K562 treated with DMSO at 1 percent for 4 hours (cell line): Measurements from ENCODE around the gene C22orf23. TPM values are rescaled to one million over a fixed set of nuclear protein-coding genes. Genes with fewer than 3 reads are reported as not detected.

Source experiments
- total RNA-seq: library from RNA; unstranded; fragments of 300-600 nt; gene quantifications from 2 replicates; pipeline ENCODE4 v1.2.3, GENCODE V29; 2022; ENCODE audit not compliant: insufficient read depth

The C22orf23 gene
- not detected in 2 replicates for total RNA-seq

DNA sequence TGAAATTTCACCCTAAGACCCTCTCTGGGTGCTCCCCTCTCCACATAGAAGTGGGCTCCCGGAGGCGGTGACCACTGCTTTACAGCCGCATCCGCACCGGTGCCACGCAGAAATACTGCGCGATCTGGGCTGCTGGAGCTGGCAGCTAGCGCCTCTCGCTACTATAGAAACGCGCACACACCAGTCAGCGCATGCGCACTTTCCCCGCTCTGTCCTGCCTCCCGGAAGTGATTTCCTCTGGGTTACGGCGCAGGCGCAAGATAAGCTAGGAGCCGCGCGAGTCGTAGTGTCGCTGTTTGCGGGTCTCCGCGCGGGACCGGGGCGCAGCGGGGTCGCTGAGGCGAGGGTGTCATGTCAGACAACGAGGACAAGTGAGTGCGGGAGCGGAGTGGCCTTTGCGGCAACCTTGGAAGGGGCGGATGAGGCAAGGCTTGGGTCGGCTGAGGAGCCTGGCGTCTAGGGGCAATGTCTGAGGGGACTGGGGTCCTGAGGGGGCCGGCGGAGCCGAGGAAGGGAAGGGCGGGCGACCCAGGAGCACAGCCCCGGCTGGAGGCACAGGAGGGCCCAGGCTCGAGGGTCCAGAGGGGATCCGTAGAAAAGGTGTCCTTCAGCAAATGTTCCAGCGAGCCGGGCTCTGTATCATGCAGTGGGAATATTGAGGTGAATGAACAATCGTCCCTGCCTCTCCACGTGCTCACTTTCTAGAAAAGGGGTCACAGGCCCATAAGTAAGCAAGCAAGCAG lies at the start of gene C22orf23, which contains the start of gene POLR2F:
C22orf23 (minus strand) TSS at position 165 of the 743 bp plus-strand sequence. CDS start 452 bp downstream, outside the sequence.
POLR2F (plus strand) TSS at position 263 of the 743 bp plus-strand sequence; CDS start at position 352, 89 bp downstream.

DNA sequence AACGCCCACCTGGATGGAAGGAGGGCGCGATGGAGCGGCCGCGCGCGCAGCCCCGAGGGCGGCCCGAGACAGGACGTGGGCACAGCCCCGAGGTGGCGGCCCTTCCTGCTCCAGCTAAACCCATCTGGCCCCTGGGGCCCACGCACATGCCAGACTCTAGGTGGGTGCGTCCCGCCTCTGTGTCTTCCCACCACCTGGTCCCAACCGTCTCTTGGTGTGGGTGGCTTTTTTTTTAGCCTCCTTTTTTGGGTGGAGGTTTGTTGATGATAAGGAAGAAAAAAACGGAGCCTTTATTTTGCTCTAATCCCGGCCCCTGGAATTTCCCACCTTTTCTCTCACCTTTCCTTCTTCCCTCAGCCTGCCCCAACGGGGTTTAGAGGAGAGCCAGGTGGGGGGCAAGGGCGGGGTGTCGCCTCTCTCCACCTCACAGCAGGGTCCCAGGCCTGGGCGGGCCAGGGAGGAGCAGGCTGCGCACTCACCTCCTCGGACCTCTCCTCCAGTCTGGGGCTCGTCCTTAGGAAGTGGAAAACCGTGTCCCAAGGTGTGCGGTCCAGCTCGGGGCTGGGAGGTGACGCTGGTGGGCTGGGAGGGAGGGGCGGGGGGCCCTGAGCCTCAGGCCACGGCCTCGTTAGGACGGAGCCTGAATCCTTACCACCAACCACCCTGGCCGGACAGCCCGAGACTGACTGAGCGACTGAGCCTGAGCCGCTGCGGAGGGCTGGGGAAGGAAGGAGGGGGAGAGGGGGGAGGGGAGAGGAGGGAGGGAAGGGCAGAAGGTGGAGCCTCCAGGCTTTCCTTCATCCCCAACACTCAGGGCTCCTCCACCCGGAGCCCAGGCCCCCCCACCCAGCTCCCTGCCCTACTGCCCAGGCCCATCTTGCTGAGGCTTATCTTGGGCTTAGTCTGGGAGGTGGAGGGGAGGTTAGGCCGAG lies 30.7 kb upstream of the C22orf23 start, which contains the start of gene SOX10:
SOX10 (minus strand) TSS at position 696 of the 932 bp plus-strand sequence. CDS start 771 bp downstream, outside the sequence.

DNA sequence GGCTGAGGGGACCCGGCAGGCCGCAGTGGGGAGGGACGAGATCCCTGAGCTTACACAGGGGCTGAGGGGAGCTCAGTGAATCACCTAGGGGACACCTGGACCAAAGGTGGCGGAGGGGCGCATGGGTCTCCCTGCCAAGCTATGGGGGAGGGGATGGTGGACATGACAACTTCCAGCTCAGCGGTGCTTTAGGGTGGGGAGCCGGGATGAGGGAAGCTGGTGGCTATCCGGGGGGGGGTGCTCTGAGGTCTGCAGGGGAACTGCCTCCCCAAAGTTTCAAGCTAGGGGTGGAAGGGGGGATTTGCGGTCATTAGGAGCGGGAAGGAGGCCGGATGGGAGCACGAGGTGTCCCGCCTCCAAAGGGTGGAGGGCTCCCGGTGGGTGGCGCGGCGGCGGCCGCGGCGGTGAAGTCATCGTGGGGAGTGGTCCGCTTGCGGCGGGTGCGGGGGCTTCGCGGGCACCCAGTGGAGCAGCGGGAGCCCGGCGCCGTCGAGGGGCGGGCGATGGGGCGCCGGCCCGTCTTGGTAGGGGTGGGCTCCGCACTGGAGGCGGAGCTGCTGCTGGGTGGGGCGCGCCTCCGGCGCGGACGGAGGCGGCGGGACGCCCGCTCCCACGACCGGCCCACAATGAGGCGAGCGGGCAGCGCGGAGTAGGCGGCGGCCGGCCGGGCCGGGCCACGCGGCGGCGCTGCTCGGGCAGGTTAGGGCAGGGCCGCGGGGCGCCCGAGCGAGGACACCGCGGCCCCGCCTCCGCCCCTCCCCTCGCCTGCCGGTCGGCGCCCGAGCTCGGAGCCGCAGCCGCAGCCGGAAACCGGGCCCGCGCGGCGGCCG lies 47.7 kb downstream of the C22orf23 start, which contains the start of gene MICALL1:
MICALL1 (plus strand) TSS at position 764 of the 830 bp plus-strand sequence. CDS start 126 bp downstream, outside the sequence.

Other genes with a start within 250 kb of the C22orf23 start
- 90.4 and 102 TPM in 2 replicates for gene GCAT, start 145.7 kb downstream of the C22orf23 start, total RNA-seq
- gene GALR3, start 130.2 kb downstream of the C22orf23 start, total RNA-seq = 0.88 and 1.4 TPM in 2 replicates
- gene ANKRD54, start 109.3 kb downstream of the C22orf23 start, total RNA-seq = 58.7 and 75.7 TPM in 2 replicates
- 646 and 720 TPM in 2 replicates for gene EIF3L, start 104.2 kb downstream of the C22orf23 start, total RNA-seq
- 27.1 and 30.8 TPM in 2 replicates for gene MICALL1, start 47.3 kb downstream of the C22orf23 start, total RNA-seq
- gene POLR2F, start 98 bp upstream of the C22orf23 start, total RNA-seq = 37.3 and 51.5 TPM in 2 replicates
- not detected in 2 replicates for gene SOX10, start 31.0 kb upstream of the C22orf23 start, total RNA-seq
- 4.2 and 11.8 TPM in 2 replicates for gene PICK1, start 103.8 kb upstream of the C22orf23 start, total RNA-seq
- not detected in 2 replicates for gene SLC16A8, start 130.6 kb upstream of the C22orf23 start, total RNA-seq
- not detected in 2 replicates for gene BAIAP2L2, start 157.1 kb upstream of the C22orf23 start, total RNA-seq
- gene PLA2G6, start 228.2 kb upstream of the C22orf23 start, total RNA-seq = 3.3 and 5.4 TPM in 2 replicates
- gene MAFF, start 248.4 kb upstream of the C22orf23 start, total RNA-seq = 9.9 and 11.5 TPM in 2 replicates